ENCODE measurements around the gene TP53BP2.

GRCh38 chr1:223733898-223734852 is 111.6 kb downstream of the TP53BP2 start:
- TF ChIP-seq POLR2A (IDR thresholded peaks at IDR 0.05) = no peak
- TF ChIP-seq CTCF (IDR thresholded peaks at IDR 0.05) = no peak
